ENCODE measurements around the gene COQ2.
A peak's percentile ranks its signal among the peaks of the same experiment; 100 is the strongest.

DNA sequence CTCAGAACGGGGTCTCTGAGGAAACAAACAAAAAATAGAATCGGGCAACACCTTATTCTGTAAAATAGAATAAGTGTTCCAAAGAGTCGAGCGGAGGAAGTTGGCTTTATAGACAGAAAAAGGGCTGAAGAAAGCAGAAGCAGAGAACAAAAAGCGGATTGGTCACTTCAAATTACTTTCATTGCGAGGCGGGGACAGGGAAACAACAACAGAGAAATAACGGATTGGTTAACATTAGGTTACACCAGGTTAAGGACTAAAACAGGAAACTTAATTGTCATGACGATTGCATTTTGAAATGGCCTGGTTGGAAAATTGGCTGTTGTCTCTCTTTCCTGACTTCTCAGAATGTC, 433 bp upstream of the COQ2 start:
- TF ChIP-seq EP300 (IDR thresholded peaks at IDR 0.05): peak in 1 of 4 donors; percentile 7
- no peak for TF ChIP-seq POLR2AphosphoS5 (IDR thresholded peaks at IDR 0.05)
- TF ChIP-seq POLR2A (IDR thresholded peaks at IDR 0.05): no peak
